BJ (cell line): ENCODE data around the gene IFIT2. TPM values are rescaled to one million over a fixed set of nuclear protein-coding genes. Genes with fewer than 3 reads are reported as not detected.

Experiments used
- CTCF ChIA-PET: fragments of 350-600 bp; formaldehyde crosslinking; extraction: SDS; loops from one replicate; lab custom pipeline; 2021; ENCODE audit warnings: antibody characterized with exemption, inconsistent platforms; lab: Yijun Ruan, JAX
- POLR2A ChIA-PET: fragments of 300-600 bp; sonication (Branson Sonifier 250); formaldehyde crosslinking; extraction: SDS; loops from one replicate; lab custom pipeline; 2021; ENCODE audit warnings: antibody characterized with exemption; lab: Charles Lee
- DNase-seq: peaks from one replicate; pipeline ENCODE4 v3.0.0-alpha.2; 2011; ENCODE audit warnings: low read depth
- H3K27me3 ChIP-seq: 2 replicates; pipeline ENCODE4 v1.6.0; 2011; ENCODE audit warnings: low read length; ENCODE audit not compliant: control insufficient read depth, insufficient read depth
- H3K36me3 ChIP-seq: 2 replicates; pipeline ENCODE4 v1.5.1; 2011; ENCODE audit warnings: low read length; ENCODE audit not compliant: control insufficient read depth, insufficient read depth
- H3K4me3 ChIP-seq: 2 replicates; pipeline ENCODE4 v1.5.1; 2011; ENCODE audit warnings: low read depth, mild to moderate bottlenecking, control low read depth, low read length
- polyA plus RNA-seq: library from polyadenylated mRNA; depleted of rRNA; stranded (reverse); fragments of >200 nt; gene quantifications from 2 replicates; pipeline ENCODE4 v1.2.3, GENCODE V29; 2011
- TF ChIP-seq, protein P1 (sequence below): IDR thresholded peaks from 2 replicates; pipeline ENCODE4 v1.5.1; 2011; ENCODE audit warnings: low read depth, mild to moderate bottlenecking, control low read depth, inconsistent platforms, low read length, moderate library complexity; ENCODE audit not compliant: insufficient read depth

The IFIT2 gene
- polyA plus RNA-seq, 1 experiment, result 6.2 TPM

DNA sequence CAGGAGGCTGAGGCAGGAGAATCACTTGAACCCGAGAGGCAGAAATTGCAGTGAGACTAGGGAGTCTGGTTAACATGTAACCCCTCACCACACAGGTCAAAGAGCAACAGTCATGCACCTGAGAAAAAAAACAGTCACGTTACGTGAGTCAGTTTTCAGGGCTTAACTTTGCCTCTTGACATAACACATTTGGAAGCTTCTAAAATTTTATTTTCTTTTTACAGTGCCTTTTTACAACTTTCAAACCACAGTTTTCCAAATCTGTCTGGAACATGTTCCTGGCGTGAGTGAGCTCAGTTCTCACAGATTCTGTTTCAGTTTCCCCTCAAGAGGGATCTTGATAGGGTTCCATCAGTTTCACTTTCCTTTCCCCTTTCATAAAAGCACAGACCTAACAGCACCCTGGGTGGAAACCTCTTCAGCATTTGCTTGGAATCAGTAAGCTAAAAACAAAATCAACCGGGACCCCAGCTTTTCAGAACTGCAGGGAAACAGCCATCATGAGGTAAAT, 30.3 kb downstream of the IFIT2 start:
- Histone ChIP-seq H3K36me3 (no peaks in the 10 kb centered on the region), H3K27me3 (no peaks in the 10 kb centered on the region), H3K4me3 (peak overlapping the region; percentile 28)
- POLR2A ChIA-PET, result interaction anchor here (0.6 to 0.8 kb wide), 2 partner anchors 30 to 60 kb away, joined by 3 to 7 read pairs; partner anchors contain the start of genes IFIT1 and IFIT2
- DNase-seq, result peak; percentile 87
- TF ChIP-seq, protein P1, sequence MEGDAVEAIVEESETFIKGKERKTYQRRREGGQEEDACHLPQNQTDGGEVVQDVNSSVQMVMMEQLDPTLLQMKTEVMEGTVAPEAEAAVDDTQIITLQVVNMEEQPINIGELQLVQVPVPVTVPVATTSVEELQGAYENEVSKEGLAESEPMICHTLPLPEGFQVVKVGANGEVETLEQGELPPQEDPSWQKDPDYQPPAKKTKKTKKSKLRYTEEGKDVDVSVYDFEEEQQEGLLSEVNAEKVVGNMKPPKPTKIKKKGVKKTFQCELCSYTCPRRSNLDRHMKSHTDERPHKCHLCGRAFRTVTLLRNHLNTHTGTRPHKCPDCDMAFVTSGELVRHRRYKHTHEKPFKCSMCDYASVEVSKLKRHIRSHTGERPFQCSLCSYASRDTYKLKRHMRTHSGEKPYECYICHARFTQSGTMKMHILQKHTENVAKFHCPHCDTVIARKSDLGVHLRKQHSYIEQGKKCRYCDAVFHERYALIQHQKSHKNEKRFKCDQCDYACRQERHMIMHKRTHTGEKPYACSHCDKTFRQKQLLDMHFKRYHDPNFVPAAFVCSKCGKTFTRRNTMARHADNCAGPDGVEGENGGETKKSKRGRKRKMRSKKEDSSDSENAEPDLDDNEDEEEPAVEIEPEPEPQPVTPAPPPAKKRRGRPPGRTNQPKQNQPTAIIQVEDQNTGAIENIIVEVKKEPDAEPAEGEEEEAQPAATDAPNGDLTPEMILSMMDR, result no peak
- CTCF ChIA-PET, result interaction anchor here (0.6 to 2.6 kb wide), 4 partner anchors 14 to 286 kb away, joined by 4 to 10 read pairs (median 6); no protein-coding TSS in a partner anchor

DNA sequence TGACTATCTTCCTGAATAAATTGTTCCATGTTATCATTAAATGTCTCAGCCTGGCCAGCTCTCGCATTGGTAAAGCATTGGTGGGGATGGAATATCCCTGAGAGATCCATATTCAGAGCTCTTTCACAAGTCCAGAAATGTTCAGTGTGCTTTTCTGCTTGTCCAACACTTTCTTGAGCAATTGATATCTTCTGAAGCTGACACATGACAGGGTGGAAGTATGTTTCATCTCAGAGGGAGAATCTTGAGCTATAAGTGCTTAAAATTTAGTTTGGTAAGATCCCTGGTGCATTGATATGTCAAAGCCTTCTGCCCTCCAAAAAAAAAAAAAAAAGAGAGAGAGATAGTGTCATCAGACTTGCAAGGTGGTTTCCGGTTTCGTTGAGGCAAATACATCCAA, 33.4 kb downstream of the IFIT2 start:
- H3K4me3 ChIP-seq, result no peak overlapping the region
- H3K36me3 ChIP-seq, result peaks cover 6% of the 10 kb centered on the region
- ChIA-PET CTCF (no interaction called here), POLR2A (no interaction called here)
- TF ChIP-seq, protein P1, result no peak
- no peak for DNase-seq
- H3K27me3 ChIP-seq, result no peaks in the 10 kb centered on the region

DNA sequence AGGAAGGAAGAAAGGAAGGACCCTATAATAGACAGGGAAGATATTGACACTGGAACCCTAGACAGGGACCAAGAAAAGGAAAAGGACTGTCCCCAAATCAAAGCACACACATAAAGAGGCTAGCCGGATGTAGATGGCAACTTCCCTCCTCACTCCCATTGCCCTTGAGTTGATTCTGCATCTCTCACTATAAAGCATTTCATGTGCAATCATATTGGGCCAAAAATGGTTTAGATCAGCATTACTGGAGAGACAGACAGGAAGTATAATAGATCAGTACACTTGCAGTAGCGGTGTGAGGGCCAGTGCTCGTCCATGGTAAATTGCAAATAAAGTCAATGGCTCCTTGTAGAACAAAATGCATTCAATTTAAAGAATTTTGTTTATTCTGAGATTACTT, 34.4 kb downstream of the IFIT2 start:
- POLR2A ChIA-PET, result no interaction called here
- TF ChIP-seq, protein P1, result no peak
- CTCF ChIA-PET, result no interaction called here

DNA sequence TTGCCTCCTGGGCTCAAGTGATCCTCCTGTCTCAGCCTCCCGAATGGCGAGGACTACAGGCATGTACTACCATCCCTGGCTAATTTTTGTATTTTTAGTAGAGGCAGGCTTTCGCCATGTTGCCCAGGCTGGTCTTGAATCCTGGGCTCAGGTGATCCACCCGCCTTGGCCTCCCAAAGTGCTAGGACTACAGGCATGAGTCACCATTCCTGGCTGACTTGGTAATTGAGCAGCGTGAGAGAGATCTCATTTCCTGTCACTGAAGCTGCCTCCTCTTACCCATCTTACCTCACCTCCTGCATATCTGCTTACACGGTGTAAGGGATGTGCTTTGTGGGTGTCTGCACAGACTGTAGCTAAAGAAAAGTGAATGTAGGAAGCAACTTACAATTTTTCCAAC, 35.6 kb downstream of the IFIT2 start:
- DNase-seq, result no peak
- CTCF ChIA-PET, result interaction anchor here (0.7 to 1.0 kb wide), 2 partner anchors 58 to 76 kb away, joined by 3 read pairs; no protein-coding TSS in a partner anchor
- TF ChIP-seq, protein P1, result no peak
- Histone ChIP-seq H3K4me3 (no peak overlapping the region), H3K36me3 (peaks cover 6% of the 10 kb centered on the region), H3K27me3 (no peaks in the 10 kb centered on the region)
- POLR2A ChIA-PET, result no interaction called here

More for the DNA sequence above, 34.4 kb downstream of the IFIT2 start:
- Histone ChIP-seq H3K36me3 (peaks cover 6% of the 10 kb centered on the region), H3K4me3 (no peak overlapping the region), H3K27me3 (no peaks in the 10 kb centered on the region)
- no peak for DNase-seq

DNA sequence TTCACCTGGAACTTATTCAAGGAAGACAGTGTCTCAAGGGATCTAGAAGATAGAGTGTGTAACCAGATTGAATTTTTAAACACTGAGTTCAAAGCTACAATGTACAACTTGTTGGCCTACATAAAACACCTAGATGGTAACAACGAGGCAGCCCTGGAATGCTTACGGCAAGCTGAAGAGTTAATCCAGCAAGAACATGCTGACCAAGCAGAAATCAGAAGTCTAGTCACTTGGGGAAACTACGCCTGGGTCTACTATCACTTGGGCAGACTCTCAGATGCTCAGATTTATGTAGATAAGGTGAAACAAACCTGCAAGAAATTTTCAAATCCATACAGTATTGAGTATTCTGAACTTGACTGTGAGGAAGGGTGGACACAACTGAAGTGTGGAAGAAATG, 36.9 kb downstream of the IFIT2 start:
- POLR2A ChIA-PET, result no interaction called here

More for the DNA sequence above, 36.9 kb downstream of the IFIT2 start:
- DNase-seq, result no peak
- Histone ChIP-seq H3K36me3 (peaks cover 6% of the 10 kb centered on the region), H3K27me3 (no peaks in the 10 kb centered on the region), H3K4me3 (no peak overlapping the region)
- TF ChIP-seq, protein P1, result no peak
- CTCF ChIA-PET, result no interaction called here
